GM12892 (cell line): ENCODE results near the gene PEX10.

ENCODE experiments used
- POLR2A ChIP-seq: IDR thresholded peaks from 2 replicates; pipeline ENCODE4 v1.6.1; 2011; ENCODE audit warnings: low read depth, low read length, control low read depth
- POLR2AphosphoS5 ChIP-seq: IDR thresholded peaks from 2 replicates; pipeline ENCODE4 v1.6.1; 2011; ENCODE audit warnings: low read depth, low read length, control low read depth

DNA sequence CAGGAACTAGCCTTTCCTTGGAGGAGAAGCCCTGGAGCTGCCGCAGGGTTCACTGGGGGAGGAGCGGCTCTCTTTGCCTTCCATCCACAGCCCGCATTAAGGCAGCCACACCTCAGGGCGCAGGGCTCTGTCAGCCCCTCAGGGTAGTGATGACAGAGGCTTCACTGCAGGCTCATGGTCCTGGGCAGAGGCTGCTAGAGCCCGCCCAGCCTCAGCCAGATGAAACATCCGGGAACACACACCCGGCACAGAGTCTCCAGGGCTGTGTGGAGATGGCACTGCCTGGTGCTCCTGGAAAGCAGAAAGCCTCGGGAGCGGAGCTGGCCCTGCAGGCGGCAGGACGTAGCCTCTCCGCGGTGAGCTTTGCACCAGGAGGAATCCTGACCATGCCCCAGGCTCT is 29.4 kb upstream of the PEX10 start:
- TF ChIP-seq POLR2AphosphoS5: no peak
- TF ChIP-seq POLR2A: no peak
